Omental fat pad (tissue), 4 donors: Measurements from ENCODE around the gene PRSS37. TPM values are rescaled to one million over a fixed set of nuclear protein-coding genes. Genes with fewer than 3 reads are reported as not detected.

Experiments used
- ATAC-seq: fragments of 150-250 bp; one replicate; pipeline ENCODE4 v1.9.1; 2016; ENCODE audit warnings: mild to moderate bottlenecking, moderate library complexity; ENCODE audit not compliant: low FRiP score
- DNase-seq: peaks from one replicate; pipeline ENCODE4 v3.0.0-alpha.2; 2019; ENCODE audit warnings: low spot score
- CTCF ChIP-seq, 3 donors: fragments of 450-650 bp; IDR thresholded peaks; one replicate each; pipeline ENCODE4 v1.5.1; 2016 to 2017; ENCODE audit warnings: antibody characterized with exemption in 3 of 3, mild to moderate bottlenecking in 3 of 3, moderate library complexity in 2 of 3
- total RNA-seq, 4 donors: library from RNA; depleted of rRNA; stranded (reverse); fragments of >200 nt; gene quantifications; one replicate each; pipeline ENCODE4 v1.1.0, GENCODE V29; 2016

The PRSS37 gene
- total RNA-seq, 4 donors from 2014 or later, result not detected

GRCh38 chr7:141874787-141875186 is 33.5 kb upstream of the PRSS37 start:
- no peak for DNase-seq
- TF ChIP-seq CTCF (IDR thresholded peaks at IDR 0.05), result no peak
- no peak for ATAC-seq

GRCh38 chr7:141872931-141873330 is 31.6 kb upstream of the PRSS37 start:
- TF ChIP-seq CTCF (IDR thresholded peaks at IDR 0.05), result no peak
- no peak for DNase-seq
- no peak for ATAC-seq

- TF ChIP-seq CTCF (IDR thresholded peaks at IDR 0.05), result no peak
- no peak for DNase-seq
- ATAC-seq, result no peak
These were observed 25.7 kb upstream of the PRSS37 start for GRCh38 chr7:141866974-141867373.

- DNase-seq (no peak), ATAC-seq (no peak)
- no peak for TF ChIP-seq CTCF (IDR thresholded peaks at IDR 0.05)
These were observed 23.6 kb upstream of the PRSS37 start for GRCh38 chr7:141864765-141865447.

- ATAC-seq, result no peak
- TF ChIP-seq CTCF (IDR thresholded peaks at IDR 0.05), result no peak
- no peak for DNase-seq
These were observed 18.9 kb upstream of the PRSS37 start for GRCh38 chr7:141860207-141860606.

GRCh38 chr7:141847996-141848395 is 6.7 kb upstream of the PRSS37 start:
- DNase-seq (no peak), ATAC-seq (no peak)
- no peak for TF ChIP-seq CTCF (IDR thresholded peaks at IDR 0.05)

- no peak for DNase-seq
- ATAC-seq, result no peak
- TF ChIP-seq CTCF (IDR thresholded peaks at IDR 0.05), result no peak
These were observed 3.0 kb upstream of the PRSS37 start for GRCh38 chr7:141844256-141844655.
